SU-DHL-6 (cell line): ENCODE measurements around the gene PRMT9.

Experiments used
- CTCF ChIP-seq: fragments of 200-600 bp; sonication (generic); IDR thresholded peaks from one replicate; pipeline ENCODE4 v1.5.1; 2017; ENCODE audit warnings: antibody characterized with exemption, mild to moderate bottlenecking, low read length, moderate library complexity; ENCODE audit not compliant: insufficient read depth, poor library complexity, severe bottlenecking
- EZH2phosphoT487 ChIP-seq: fragments of 200-600 bp; sonication (generic), shearing (Covaris generic); conservative IDR thresholded peaks from 2 replicates; pipeline ENCODE4 v1.6.1; 2018; ENCODE audit warnings: mild to moderate bottlenecking, antibody characterized with exemption, low read length, moderate library complexity, mixed read lengths

DNA sequence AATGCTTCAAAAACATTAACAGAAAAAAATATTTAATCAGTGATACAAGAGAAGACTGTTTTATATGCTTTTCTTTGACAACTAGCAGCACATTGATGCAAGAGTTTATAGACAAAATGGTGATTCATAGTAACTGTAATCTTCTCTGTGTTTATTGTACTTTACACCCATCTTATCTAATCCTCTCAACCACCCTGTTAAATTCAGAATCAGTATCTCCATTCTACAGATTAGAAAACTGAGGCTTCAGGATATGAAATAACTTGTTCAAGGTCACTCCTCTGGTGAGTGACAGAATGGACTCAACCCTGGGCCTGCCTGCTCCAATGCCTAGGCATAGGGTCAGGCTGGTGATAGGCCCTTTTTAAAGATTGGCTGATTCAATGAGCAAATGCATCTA, 92.9 kb downstream of the PRMT9 start:
- TF ChIP-seq CTCF: no peak
- no peak for TF ChIP-seq EZH2phosphoT487
